DOHH2 (cell line): Measurements from ENCODE around the gene PDHX.

Experiments used
- H3F3A ChIP-seq: fragments of 200-600 bp; sonication (generic), shearing (Covaris generic); 2 replicates; pipeline ENCODE4 v1.6.0; 2016; ENCODE audit warnings: antibody characterized with exemption, mild to moderate bottlenecking; ENCODE audit not compliant: control insufficient read depth, insufficient read depth
- H3K27ac ChIP-seq: fragments of 200-600 bp; sonication (generic); 2 replicates; pipeline ENCODE4 v1.5.1; 2014; ENCODE audit warnings: low read depth, mild to moderate bottlenecking, low read length, moderate library complexity
- H3K27me3 ChIP-seq: fragments of 200-600 bp; sonication (generic); 2 replicates; pipeline ENCODE4 v1.6.1; 2014; ENCODE audit warnings: mild to moderate bottlenecking, low read length, mixed read lengths; ENCODE audit not compliant: control insufficient read depth
- H3K36me3 ChIP-seq: fragments of 200-600 bp; sonication (generic); 2 replicates; pipeline ENCODE4 v1.6.1; 2014; ENCODE audit warnings: mild to moderate bottlenecking, low read length, moderate library complexity, mixed read lengths; ENCODE audit not compliant: control insufficient read depth
- H3K4me1 ChIP-seq: fragments of 200-600 bp; sonication (generic); 2 replicates; pipeline ENCODE4 v1.6.1; 2014; ENCODE audit warnings: mild to moderate bottlenecking, low read length, mixed read lengths; ENCODE audit not compliant: control insufficient read depth
- H3K4me2 ChIP-seq: fragments of 200-600 bp; sonication (generic); 2 replicates; pipeline ENCODE4 v1.6.0; 2014; ENCODE audit warnings: mild to moderate bottlenecking, low read length, moderate library complexity
- H3K4me3 ChIP-seq: fragments of 200-600 bp; sonication (generic); 2 replicates; pipeline ENCODE4 v1.5.1; 2014; ENCODE audit warnings: mild to moderate bottlenecking, low read length, mixed read lengths
- H3K79me2 ChIP-seq: fragments of 200-600 bp; sonication (generic); 2 replicates; pipeline ENCODE4 v1.6.1; 2014; ENCODE audit warnings: mild to moderate bottlenecking, low read length, mixed read lengths; ENCODE audit not compliant: control insufficient read depth
- H3K9me2 ChIP-seq: fragments of 200-600 bp; sonication (generic); replicated peaks from 2 replicates; pipeline ENCODE4 v1.6.1; 2014; ENCODE audit warnings: mild to moderate bottlenecking, low read length, mixed read lengths; ENCODE audit not compliant: control insufficient read depth
- H3K9me3 ChIP-seq: fragments of 200-600 bp; sonication (generic); 2 replicates; pipeline ENCODE4 v1.6.1; 2014; ENCODE audit warnings: antibody characterized with exemption, low read length, mixed read lengths; ENCODE audit not compliant: control insufficient read depth, insufficient read depth
- H4K20me1 ChIP-seq: fragments of 200-600 bp; sonication (generic); 2 replicates; pipeline ENCODE4 v1.6.0; 2014; ENCODE audit warnings: low read depth, mild to moderate bottlenecking, antibody characterized with exemption, low read length, moderate library complexity; ENCODE audit not compliant: control insufficient read depth, insufficient read depth
- CTCF ChIP-seq: fragments of 200-600 bp; sonication (generic); IDR thresholded peaks from one replicate; pipeline ENCODE4 v1.5.1; 2014; ENCODE audit warnings: antibody characterized with exemption, mild to moderate bottlenecking, low read depth, low read length; ENCODE audit not compliant: poor library complexity, severe bottlenecking
- EZH2phosphoT487 ChIP-seq: fragments of 200-600 bp; sonication (generic); IDR thresholded peaks from 2 replicates; pipeline ENCODE4 v1.6.1; 2017; ENCODE audit warnings: borderline replicate concordance, mild to moderate bottlenecking, antibody characterized with exemption, low read length, moderate library complexity, mixed read lengths

PDHX gene

DNA sequence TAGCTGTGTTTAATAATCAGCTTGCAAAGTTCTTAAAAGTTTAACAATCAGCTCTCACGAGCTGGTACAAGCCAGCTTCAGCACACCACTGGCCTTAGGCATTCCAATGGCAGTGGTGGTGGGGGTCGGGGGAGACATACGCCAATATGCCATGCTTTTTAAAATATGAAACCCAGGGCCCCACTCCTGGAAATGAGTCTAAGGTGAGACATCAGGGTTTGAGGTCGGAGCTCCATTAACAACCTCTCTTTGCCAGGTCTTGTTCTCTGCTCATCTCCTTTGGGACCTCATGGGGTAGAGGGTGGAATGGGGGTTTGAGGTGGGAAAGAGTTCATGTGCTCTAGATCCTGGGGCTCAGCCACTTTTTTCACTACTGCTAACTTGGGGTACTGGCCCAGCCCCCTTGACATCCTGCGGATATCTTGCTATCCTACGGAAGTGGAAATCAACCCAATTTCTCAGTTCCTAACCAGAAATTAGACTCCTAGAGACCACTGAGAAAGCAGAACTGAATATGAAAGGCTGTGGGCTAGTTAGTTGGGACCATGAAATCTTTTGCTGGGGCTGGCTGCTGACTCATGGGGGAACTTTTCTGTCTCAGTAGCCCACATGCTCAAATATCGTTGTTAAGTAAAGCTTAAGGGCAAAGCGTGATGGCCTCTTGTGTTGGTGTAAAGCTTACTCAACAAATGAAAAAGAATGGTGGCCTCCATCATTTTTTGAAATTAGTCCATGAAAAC, 90.1 kb downstream of the PDHX start:
- H3K27ac ChIP-seq: no peak overlapping the region
- peaks cover 6% of the 10 kb centered on the region for H3K27me3 ChIP-seq
- no peaks in the 10 kb centered on the region for H3F3A ChIP-seq
- H3K36me3 ChIP-seq: no peaks in the 10 kb centered on the region
- TF ChIP-seq EZH2phosphoT487: no peak
- TF ChIP-seq CTCF: no peak
- no peaks in the 10 kb centered on the region for H3K9me3 ChIP-seq
- no peaks in the 10 kb centered on the region for H4K20me1 ChIP-seq
- no peaks in the 10 kb centered on the region for H3K79me2 ChIP-seq
- no peak overlapping the region for H3K4me2 ChIP-seq
- H3K4me1 ChIP-seq: peaks cover 3% of the 10 kb centered on the region; the same call in 1 of the 2 replicates
- no peaks in the 10 kb centered on the region for H3K9me2 ChIP-seq
- H3K4me3 ChIP-seq: no peak overlapping the region

DNA sequence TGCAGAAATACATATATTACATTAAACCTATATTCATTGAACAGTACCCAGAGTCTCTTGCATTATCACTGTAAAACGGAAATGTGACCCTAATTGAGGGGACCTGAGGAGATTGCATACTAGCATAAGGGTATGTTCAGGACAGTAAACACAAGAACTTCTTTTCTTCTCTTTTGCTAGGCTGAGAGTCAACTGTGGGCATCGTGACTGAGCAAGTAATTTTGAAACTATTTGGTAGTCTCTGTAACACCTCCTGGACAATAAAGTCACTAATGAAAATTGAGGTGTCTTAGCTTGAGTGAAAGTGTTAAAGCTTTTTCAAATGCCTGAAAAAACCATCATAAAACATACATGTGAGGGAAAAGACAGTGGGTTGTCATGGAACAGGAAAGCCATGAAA, 90.9 kb downstream of the PDHX start:
- Histone ChIP-seq H3K27me3 (peaks cover 6% of the 10 kb centered on the region), H3K9me2 (no peaks in the 10 kb centered on the region), H3K4me1 (peaks cover 3% of the 10 kb centered on the region; the same call in 1 of the 2 replicates), H3K79me2 (no peaks in the 10 kb centered on the region), H3K36me3 (no peaks in the 10 kb centered on the region), H4K20me1 (no peaks in the 10 kb centered on the region), H3K27ac (no peak overlapping the region), H3K4me2 (no peak overlapping the region), H3K9me3 (no peaks in the 10 kb centered on the region), H3F3A (no peaks in the 10 kb centered on the region), H3K4me3 (no peak overlapping the region)
- TF ChIP-seq EZH2phosphoT487 (no peak), CTCF (no peak)

- H3K9me3 ChIP-seq: no peaks in the 10 kb centered on the region
- no peaks in the 10 kb centered on the region for H3K9me2 ChIP-seq
- H3K27me3 ChIP-seq: peaks cover 6% of the 10 kb centered on the region
- H3K27ac ChIP-seq: no peak overlapping the region
- H4K20me1 ChIP-seq: no peaks in the 10 kb centered on the region
- no peaks in the 10 kb centered on the region for H3F3A ChIP-seq
- no peaks in the 10 kb centered on the region for H3K79me2 ChIP-seq
- no peak overlapping the region for H3K4me2 ChIP-seq
- H3K4me1 ChIP-seq: peaks cover 3% of the 10 kb centered on the region; the same call in 1 of the 2 replicates
- TF ChIP-seq EZH2phosphoT487 (no peak), CTCF (no peak)
- no peaks in the 10 kb centered on the region for H3K36me3 ChIP-seq
- H3K4me3 ChIP-seq: no peak overlapping the region
Measured at GRCh38 chr11:35009191-35009943, 92.9 kb downstream of the PDHX start.
